GM18505 (cell line): Measurements from ENCODE around the gene IL15RA.

Source experiments
- ATAC-seq: cut with Tn5 transposase; IDR thresholded peaks from one replicate; pipeline ENCODE4 v1.9.1; 2021; ENCODE audit not compliant: unreplicated experiment
- POLR2A ChIP-seq: IDR thresholded peaks from 4 replicates; pipeline ENCODE4 v1.6.1; 2011; ENCODE audit warnings: borderline replicate concordance; ENCODE audit not compliant: insufficient read depth, insufficient read length; ENCODE audit errors: extremely low read depth

The IL15RA gene

DNA sequence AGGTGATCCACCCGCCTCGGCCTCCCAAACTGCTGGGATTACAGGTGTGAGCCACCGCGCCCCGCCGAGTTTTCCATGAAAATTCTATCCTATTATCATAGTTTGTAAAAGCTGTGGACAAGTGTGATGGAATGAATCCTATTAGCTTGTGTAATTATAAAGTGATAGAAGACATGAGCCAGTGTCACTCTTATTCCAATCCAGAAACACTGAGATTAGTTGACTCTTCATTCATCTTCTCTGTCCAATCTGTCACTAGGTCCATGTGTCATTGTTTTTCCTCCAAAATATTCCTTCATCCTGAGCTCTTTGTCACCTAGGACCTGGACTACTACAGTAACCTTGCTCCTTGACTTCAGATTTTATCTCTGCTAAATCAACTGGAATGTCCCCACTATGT is 73.8 kb downstream of the IL15RA start:
- ATAC-seq, result no peak
- no peak for TF ChIP-seq POLR2A

DNA sequence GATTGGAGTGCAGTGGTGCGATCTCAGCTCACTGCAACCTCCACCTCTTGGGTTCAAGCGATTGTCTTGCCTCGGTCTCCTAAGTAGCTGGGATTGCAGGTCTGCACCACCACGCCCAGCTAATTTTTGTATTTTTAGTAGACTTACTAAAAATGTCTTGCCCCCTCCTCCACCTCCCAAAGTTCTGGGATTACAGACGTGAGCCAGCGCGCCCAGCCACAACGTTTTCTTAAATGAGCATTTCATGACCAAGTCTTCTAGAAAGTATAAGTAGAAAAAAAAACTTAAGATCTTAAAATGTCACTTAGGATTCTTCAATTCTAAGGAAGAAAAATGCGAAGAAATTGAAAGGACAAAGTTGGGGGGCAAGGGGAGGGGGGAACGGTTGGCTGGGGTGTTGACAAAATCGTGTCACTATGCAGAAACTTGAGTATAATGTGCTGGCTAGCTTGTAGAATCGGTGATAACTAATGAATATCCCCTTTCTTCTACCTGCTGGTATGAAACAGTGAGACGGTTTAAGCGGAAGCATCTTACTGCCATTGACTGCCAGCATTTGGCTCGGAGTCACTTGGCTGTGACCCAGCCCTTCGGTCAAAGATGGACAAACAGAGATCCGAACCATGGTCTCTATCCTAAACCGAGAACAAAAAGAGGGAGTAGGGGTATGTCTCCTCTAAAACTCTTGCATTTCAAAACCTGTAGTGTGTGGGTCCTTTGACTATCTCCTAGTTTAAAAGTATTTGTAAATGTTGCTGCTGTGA is 74.7 kb downstream of the IL15RA start:
- TF ChIP-seq POLR2A, result no peak
- no peak for ATAC-seq
